T47D (cell line): ENCODE measurements around the gene SLC15A1.
A peak's percentile ranks its signal among the peaks of the same experiment; 100 is the strongest.

Source experiments
- DNase-seq, 2 experiments: peaks; one replicate each; pipeline versions ENCODE4 v3.0.0 to v3.0.0-alpha.2; 2011 to 2012; ENCODE audit warnings: low read depth in 1 of 2, low spot score in 1 of 2
- JUND ChIP-seq: IDR thresholded peaks from 2 replicates; pipeline ENCODE4 v1.6.1; 2012; ENCODE audit warnings: low read depth
- in situ Hi-C: cut with HindIII; loops from 2 replicates; pipeline ENCODE4 v1.10.0; 2016; ENCODE audit warnings: low sequenced_read_pairs, low pct_unique_long_range_greater_than_20kb

The SLC15A1 gene

DNA sequence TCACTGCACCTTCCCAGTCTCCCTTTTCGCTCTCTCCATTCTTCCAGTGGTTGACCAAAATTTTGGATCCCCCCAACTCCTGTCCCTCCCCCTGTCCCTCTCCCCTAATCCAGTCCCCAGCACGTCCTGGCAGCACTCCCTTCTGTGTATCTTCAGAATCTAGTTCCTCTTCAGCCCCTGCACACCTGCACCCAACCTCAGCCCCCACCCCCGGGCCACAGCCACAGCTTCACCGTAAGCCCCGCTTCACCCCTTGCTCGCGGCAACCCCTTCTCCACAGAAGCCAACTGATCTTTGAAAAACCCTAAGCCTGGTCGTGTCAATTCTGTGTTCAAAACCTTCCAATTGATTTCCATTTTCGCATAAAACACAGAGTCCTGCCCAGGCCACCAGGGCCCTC is 35.5 kb upstream of the SLC15A1 start:
- in situ Hi-C loops = no loop called here
- no peak for DNase-seq
- no peak for TF ChIP-seq JUND

DNA sequence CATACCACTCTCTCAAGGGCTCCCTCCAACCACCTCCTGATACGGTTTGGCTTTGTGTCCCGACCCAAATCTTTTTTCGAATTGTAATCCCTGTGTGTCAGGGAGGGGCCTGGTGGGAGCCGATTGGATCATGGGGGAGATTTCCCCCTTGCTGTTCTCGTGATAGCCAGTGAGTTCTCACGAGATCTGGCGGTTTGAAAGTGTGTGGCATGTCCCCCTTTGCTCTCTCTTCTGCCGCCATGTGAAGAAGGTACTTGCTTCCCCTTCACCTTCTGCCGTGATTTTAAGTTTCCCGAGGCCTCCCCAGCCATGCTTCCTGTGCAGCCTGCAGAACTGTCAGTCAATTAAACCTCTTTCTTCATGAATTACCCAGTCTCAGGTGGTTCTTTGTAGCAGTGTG is 34.7 kb upstream of the SLC15A1 start:
- TF ChIP-seq JUND = no peak
- no peak for DNase-seq
- in situ Hi-C loops = no loop called here

DNA sequence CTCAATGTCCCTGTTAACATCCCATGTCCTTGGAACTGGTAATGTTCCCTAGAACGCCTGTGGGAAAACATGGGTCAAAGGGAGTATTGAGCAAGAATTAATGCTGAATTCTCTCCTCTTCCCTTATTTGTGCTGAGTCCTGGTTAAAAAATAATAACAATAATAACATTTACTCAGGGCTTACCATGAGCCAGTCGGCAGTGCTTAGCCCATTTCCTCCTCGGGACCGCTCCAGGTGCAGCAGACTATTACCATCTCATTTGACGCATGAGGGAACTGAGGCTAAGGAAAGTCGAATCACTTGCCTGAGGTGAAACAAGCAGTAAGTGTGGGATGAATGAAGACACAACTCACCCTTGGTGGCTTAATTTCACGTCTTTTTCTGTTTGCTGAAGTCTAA is 33.6 kb upstream of the SLC15A1 start:
- DNase-seq = no peak
- TF ChIP-seq JUND = no peak
- in situ Hi-C loops = no loop called here

DNA sequence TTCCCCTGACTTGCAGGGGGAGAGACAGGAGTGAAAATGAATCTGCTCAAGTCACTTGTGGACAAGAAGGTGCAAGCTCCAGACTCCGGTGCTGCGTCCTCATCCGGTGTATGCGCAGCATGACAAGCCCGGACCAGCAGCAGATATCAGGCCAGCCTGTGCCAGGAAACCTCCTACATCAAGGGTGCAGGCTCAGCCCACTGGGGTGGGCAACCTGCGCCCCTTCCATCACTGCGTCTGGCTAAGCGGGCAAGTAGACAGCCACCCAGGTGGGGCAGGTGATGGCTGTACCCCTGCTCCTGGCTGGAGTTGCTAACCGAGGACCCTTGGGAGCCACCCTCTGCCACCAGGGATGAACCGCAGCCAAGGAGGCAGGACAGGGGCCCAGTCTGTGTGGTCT is 32.9 kb upstream of the SLC15A1 start:
- no peak for DNase-seq
- no peak for TF ChIP-seq JUND
- in situ Hi-C loops = no loop called here

DNA sequence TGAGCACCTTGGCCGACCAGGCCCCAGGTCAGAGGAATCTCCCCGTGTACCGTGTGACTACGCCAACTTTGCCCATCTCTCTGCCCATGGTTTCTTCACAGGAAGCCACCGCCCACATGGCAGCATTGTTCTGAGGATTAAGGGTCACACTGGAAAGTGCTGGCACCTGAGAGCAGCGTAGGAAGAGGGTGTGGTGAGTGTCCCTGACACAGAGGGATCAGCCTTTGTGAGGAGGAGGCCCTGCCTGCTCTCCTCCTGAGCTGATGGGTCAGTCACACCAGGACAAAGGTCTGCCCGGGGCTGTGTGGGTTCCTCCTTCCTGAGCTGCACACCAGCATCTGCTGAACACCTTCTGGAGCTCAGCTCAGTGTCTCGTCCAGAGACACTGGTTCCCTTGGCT is 32.2 kb upstream of the SLC15A1 start:
- TF ChIP-seq JUND = no peak
- DNase-seq = no peak
- in situ Hi-C loops = no loop called here

DNA sequence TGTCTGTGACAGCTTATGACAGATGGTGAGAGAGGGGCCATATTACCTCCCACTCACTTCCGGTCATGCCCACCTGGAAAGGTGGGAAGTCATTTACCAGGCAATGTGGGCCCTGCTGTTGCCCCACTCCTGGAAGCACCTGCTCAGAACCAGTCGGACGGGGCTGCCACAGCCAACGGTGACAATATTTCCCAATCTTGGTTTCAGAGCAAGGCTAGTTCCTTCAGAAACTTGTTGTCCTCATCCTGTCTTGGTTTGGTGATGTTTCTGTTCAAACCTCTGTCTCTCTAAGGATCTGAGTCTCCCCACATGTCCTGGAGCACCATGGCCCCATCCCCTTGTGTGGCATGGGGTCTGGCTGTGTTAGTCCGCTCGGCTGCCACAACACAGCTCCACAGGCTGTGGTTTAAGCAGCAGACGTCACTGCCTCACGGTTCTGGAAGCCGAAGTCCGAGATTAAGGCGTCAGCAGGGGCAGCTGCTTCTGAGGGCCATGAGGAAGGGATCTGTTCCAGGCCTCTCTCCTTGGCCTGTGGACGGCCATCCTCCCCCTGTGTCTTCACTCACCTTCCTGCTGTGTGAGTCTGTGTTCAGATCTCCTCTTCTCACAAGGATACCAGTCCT is 31.5 kb upstream of the SLC15A1 start:
- TF ChIP-seq JUND = no peak

DNA sequence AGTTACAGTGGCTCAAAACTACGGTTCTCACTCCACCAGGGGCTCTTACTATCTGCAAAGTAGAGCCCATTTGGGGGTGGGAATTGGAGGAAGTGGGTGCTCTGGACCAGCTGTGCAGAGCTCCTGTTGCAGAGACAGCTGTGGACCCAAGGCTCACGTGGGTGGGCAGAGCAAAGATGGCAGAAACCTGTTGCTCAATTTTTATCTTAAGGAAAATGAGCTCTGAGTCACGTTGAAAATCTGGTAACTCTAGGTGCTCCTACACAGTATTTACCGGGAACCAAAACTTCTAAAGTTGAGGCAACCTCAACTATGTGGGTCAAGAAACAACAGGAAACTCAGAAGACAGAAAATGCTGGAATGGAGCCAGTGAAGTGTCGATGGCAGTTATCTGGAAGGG is 30.2 kb upstream of the SLC15A1 start:
- no peak for DNase-seq
- in situ Hi-C loops = no loop called here
- no peak for TF ChIP-seq JUND

More for the DNA sequence above, 31.5 kb upstream of the SLC15A1 start:
- in situ Hi-C loops = no loop called here
- peak in 1 of 2 experiments; percentile 27 for DNase-seq

DNA sequence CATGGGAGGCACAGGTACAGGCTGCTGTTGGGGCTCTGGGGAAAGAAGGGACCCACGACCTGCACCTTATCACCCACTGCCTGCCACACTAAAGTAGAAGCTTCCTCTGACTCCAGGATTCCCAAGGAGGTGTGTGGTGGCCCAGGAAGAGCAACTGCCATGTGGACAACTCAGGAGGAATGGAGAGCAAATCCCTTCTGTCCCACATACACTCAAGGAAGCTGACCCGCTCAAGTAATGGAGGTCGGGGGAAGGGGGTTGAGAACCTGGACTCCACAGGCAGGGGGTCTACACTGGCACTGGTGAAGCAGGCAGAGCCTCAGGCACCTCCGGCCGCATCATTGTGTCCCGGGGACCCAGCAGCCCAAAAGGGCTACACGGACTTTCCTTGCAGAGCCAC is 29.4 kb upstream of the SLC15A1 start:
- TF ChIP-seq JUND = no peak
- no peak for DNase-seq
- in situ Hi-C loops = no loop called here

DNA sequence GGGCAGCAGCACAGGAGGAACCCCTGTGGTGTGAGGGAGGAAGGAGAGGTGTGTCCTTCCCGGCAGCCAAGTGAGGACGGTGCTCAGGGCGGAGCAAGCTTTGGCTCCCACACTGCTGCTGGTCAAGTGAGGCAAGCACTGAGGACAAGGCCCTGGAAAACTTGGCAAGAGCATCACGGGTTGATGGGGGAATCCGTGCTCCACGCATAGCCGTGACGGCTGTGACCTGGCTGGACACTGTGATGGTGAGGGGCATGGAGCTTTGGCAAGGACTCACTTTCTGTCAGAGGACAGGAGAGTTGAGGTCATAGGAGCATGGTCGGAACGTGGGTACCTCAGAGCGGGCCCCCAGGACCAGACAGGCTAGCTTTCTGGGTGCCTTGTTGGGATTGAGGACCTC is 29.0 kb upstream of the SLC15A1 start:
- no peak for TF ChIP-seq JUND
- no peak for DNase-seq

DNA sequence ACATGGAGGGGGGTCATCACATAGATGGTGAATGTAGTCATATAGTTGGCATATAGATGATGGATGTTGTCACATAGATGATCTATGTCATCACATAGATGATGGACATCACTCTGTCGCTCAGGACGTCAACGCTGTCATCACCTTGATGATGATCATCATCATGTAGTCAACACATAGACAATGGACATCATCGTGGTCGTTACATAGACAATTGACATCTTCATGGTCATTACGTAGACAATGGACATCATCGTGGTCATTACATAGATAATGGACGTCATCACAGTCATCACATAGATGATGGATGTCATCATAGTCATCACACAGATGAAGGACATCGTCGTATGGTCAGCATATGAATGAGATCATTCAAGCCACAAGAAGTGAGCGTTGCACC is 28.6 kb upstream of the SLC15A1 start:
- TF ChIP-seq JUND = no peak
- in situ Hi-C loops = no loop called here
- DNase-seq = no peak

More for the DNA sequence above, 29.0 kb upstream of the SLC15A1 start:
- in situ Hi-C loops = no loop called here

DNA sequence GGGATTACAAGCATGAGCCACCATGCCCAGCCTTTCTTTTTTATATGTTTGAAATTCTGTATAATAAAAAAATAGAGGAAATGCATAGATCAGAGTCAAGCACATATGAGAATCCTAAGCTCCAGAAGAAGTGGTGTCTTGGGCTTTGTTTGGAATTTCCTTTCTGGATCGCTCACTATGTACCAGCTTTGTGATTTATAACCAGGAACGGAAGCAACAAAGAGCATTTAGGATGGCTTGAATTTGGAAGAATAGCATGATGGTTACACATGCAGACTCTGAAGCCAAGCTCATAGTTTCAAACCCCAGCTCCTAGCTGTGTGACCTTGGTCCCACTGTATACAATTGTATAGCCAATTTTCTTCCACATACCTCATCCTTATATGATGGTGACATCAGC is 28.0 kb upstream of the SLC15A1 start:
- in situ Hi-C loops = no loop called here
- TF ChIP-seq JUND = no peak
- DNase-seq = no peak

DNA sequence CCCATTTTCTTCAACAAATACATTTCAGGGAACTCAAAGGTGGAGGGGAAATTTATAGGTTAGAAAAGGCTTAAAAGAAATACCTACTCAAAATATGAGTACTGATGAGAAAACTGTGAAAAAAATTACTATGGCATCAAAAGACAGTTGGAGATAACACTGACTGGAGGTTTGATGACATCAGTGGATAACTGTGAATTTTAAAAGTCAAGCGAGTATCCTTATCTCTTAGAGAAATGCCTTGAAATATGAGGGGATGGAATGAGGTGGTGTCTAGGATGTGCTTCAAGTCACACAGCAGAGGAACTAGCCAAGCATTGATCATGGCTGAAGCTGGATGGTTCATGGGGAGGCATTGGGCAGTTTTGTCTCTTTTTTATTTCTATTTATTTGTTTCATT is 27.2 kb upstream of the SLC15A1 start:
- no peak for TF ChIP-seq JUND
- in situ Hi-C loops = no loop called here
- DNase-seq = no peak

DNA sequence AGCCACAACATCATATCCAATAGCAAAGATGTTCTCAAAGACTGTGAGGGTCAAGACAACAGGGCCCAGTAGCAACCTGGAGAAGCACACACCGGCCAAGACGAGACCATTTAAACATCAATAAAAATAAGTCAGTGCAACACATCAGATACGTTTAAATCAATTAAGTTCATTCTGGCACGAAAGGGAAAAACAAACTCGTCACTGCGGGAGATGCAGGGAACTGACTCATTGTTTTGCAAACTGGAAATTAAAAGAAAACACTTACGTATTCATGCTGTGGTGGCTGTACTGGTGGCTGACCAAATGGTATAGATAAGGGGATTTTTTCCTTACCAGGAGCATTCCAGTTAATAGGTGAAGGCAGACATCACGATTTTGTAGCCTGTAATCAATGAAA is 26.3 kb upstream of the SLC15A1 start:
- no peak for TF ChIP-seq JUND
- in situ Hi-C loops = no loop called here
- no peak for DNase-seq

DNA sequence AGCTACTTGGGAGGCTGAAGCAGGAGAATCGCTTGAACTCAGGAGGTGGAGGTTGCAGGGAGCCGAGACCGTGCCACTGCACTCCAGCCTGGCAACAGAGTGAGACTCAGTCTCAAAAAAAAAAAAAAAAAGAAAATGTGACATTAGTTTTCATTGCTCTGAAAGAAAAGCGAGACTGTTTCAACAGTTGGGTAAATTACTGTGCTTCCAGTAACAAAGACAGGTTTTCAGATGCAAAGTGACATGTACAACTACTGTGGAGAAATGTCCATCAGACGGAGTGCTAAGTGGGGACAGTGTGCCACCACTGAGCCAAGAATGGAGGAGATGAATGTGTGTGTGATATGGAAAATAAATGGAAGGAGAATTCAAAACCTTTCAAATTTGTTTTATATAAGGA is 24.2 kb upstream of the SLC15A1 start:
- TF ChIP-seq JUND = no peak
- no peak for DNase-seq
- in situ Hi-C loops = no loop called here
